DMS153 treated with DMSO at 0.1 percent for 48 hours (cell line): ENCODE data around the gene ARL4C.
"Not testable (repeated sequence)": the region's sequence is repeated elsewhere in the genome, so short reads cannot be mapped to it uniquely, and the experiment has no call there.

Experiments used
- DNase-seq: peaks from one replicate; lab custom pipeline; 2025; ENCODE audit not compliant: unreplicated experiment; lab: John Stamatoyannopoulos, UW

The ARL4C gene

DNA sequence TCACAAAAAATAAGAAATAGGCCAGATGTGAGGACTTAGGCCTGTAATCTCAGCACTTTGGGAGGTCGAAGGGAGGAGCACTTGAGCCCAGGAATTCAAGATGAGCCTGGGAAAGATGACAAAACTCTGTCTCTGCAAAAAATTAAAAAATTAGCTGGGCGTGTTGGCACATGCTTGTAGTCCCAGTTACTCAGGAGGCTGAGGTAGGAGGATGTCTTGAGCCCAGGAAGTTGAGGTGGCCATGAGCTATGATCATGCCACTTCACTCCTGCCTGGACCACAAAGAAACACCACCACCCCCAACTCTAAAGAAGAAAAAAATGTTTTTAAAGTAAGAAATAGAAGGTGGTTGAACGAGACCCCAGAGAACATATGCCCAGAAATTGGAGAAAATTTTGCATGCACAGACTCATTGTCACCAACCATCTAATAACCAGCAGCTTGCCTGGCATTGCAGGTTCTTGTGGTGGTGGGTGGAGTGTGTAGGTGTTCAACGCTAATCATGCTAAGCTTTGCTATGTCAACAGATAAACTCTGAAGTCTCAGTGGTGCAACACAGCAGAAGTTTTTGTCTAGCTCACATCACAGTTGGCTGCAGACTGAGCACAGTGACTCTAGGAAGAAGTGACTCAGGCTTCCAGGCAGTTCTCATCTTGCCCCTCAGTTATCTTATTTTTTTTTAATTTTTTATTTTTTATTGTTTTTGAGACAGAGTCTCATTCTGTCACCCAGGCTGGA lies 18.6 kb downstream of the ARL4C start:
- no peak for DNase-seq

GRCh38 chr2:234476766-234477165 lies 20.1 kb downstream of the ARL4C start:
- no peak for DNase-seq

GRCh38 chr2:234474654-234475053 lies 22.2 kb downstream of the ARL4C start:
- no peak for DNase-seq

DNA sequence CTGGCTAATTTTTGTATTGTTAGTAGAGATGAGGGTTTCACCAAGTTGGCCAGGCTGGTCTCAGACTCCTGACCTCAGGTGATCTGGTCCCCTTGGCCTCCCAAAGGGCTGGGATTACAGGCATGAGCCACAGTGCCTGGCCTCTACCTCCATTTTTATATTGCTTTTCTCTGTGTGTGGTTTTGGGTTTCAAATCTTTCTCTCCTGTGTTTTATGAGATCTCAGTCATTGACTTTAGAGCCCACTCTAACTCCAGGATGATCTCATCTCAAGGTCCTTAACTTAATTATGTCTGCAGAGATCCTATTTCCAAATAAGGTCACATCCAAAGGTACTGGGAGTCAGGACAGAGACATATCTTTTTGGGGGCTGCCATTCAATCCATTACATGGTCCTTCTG lies 24.7 kb downstream of the ARL4C start:
- DNase-seq, result no peak

GRCh38 chr2:234469972-234470371 lies 26.9 kb downstream of the ARL4C start:
- no peak for DNase-seq

DNA sequence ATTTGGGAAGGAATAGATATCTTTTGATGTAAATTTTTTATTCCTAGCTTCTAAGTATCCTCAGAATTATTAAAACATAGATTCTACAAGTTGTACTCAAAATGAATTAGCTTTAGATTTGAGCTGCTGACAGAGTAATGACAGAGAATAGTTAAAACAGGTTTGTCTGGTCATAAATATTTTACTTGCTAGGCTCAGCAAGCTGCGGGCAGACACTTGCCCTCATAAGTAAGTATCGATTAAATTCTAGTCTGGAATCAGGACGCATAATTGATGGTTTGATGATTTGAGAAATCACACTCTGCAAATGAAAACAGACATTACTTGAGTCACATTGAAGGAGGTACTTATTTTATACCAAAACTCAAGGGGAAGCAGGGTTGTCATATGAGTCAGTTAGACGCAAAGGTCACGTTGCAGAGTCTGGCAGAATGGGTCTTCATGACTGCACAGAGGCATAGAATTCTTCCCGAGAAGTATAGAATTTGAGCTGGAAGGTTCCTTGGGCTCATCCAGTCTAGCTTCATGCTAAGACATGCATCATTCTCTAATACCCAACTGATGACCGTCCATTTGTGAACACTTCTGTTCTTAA lies 27.5 kb downstream of the ARL4C start:
- no peak for DNase-seq

DNA sequence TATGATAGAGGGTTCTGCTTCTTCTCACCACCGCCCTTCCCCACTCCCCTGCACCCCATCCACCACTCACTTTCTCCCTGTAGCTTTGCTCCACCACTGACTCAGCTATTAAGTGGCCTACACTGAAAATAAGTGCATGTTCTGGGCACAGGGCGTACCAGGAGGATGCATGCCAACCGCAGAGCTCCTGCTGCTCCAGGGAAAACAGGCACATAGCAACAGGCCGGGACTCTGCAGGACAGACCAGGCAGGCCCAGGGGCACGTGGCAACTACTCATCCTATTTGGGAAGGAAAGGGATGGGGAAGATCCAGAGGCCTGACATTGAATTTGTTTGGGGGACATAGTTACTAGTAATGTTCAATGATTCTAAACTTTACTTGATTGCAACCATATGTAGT lies 28.4 kb downstream of the ARL4C start:
- no peak for DNase-seq

DNA sequence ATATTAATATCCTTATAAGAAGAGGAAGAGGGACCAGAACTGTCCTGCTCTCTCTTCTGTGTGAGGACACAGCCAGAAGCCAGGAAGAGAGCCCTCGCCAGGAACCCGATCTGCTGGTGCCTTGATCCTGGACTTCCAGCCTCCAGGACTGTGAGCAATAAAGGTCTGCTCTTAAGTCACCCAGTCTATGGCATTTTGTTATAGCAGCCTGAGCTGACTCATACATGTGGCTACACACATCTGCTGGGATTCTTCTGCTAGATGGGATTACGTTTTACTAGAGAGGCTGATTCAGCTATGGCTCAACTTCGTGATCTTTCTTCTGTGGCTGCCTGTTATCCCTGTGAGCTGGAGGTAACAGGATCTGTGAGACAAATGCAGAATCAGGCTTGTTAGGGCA lies 29.6 kb downstream of the ARL4C start:
- no peak for DNase-seq

GRCh38 chr2:234464291-234464645 lies 32.6 kb downstream of the ARL4C start:
- no peak for DNase-seq

DNA sequence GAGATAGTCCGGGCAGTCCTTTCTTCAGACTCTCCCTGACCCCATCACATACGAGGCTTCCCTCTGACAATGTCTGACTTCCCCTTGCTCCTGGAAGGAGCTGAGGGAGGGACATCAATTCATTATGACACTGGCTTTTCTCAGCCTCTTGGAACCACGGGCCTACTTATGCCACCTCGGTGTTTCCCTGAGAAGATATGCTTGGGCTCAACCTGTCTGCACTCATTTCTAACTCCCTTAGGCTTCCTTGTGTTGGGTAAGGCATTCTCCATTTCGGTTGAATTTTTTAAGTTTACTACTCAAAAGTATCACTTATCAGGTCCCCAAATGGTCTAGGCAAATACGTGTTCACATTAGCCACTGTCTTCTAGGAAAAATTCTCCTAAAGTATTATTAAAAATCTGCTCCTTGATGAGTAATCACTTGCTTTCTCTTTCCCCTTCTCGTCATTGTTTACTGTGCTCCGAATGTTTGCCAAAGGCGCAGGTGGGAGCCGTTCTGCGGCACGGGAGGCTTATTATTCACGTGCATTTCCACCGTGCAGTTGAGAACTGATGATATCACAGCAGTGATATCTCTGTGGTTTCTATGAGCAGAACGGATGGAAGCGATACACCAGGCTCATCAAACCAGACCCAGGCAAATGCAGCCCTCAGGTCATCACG lies 33.1 kb downstream of the ARL4C start:
- DNase-seq, result peak; percentile 91

DNA sequence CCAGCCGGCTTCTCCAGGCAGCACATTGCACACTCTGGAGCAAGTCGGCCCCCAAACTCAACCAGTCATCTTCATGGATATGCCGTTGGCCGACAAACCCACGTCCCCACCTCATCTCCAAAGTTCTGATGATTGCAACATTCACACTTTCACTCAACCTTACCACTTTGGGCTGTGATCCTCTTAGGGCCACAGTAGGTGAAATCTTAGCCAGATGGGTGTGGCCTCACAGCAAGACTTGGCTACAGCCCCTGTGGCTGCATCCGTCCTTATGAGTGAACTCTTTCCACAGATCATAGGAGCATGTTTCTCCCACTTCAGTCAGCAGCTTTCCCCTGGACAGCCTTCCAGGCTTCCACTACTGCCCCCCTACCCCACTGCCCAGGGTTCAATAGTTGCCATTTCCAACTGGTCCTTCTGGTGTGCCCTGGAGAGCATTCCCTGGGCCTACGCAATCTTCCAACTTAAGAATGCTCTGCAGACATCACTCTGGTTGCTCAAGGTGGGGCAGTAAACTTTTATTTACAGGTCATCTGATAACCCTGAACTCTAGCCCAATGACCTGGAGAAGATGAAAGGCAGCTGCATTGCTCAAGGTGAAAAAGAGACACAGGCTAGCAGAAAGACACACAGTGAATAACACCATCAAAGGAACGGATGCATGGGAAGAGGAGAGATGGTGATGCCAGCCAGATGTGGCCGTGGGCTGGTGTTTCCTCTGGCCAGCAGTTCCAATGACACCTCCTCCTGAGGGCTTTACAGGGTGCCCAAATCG lies 34.5 kb downstream of the ARL4C start:
- DNase-seq, result no peak

GRCh38 chr2:234459401-234460009 lies 37.4 kb downstream of the ARL4C start:
- no peak for DNase-seq

GRCh38 chr2:234458466-234458865 lies 38.4 kb downstream of the ARL4C start:
- no peak for DNase-seq

GRCh38 chr2:234457421-234457820 lies 39.5 kb downstream of the ARL4C start:
- no peak for DNase-seq

- DNase-seq, result not testable (repeated sequence)
Observed at GRCh38 chr2:234455246-234455645, 41.6 kb downstream of the ARL4C start.

DNA sequence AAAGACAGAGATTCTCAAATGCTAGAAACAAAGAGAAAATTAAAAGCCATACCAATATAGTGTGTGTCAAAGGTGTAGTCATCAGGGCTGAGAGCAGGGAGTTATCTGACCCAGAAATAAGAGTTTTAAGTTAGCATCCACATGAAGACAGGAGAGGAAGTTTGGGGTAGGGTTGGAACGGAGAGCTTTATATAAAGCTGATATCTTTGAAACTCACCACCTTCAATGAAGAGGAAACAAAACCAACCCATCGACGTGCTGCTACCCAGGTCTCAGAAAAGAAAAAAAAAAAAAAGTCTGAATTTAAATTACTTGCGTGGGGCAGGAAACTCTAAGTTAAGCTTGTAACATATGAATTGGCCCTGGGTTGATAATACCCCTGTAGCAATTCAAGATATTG lies 42.4 kb downstream of the ARL4C start:
- DNase-seq, result no peak

GRCh38 chr2:234453216-234453615 lies 43.7 kb downstream of the ARL4C start:
- no peak for DNase-seq

GRCh38 chr2:234451852-234452625 lies 44.8 kb downstream of the ARL4C start:
- DNase-seq, result no peak

GRCh38 chr2:234451242-234451641 lies 45.6 kb downstream of the ARL4C start:
- DNase-seq, result no peak

DNA sequence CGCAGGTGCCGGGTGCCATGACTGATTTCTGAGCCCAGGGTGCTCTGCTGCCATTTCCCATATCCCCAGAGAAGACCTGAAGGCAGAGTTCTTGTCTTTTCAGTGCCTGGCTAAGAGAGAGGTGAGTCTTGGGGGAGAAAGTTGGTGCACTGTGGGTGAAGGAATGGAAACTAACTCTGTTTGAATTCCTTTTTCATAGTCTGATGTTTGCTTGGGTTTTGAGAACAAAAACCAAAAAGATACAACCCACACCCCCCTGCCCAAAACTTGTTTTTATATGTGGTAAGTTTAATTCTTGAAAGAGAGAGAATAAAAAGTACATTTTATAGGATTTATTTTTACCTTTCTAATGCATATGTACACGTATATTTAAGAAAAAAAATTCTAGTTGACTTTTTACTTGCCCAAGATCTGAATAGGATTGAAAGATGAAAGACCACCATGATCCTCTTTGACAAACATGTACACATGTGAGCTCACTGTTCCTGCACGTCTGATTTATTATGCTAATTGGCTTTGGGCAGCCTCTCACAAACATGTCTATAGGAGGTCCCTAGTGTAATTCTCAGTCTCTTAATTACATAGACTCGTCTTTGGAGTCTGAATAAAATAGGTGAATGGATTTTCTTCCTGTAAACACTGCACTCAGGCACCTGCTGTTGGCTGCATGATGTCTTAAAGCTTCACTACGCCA lies 46.3 kb downstream of the ARL4C start:
- DNase-seq, result no peak
